HG03159 (cell line): ENCODE data around the gene SETBP1.

Source experiments
- ATAC-seq: cut with Tn5 transposase; IDR thresholded peaks from one replicate; pipeline ENCODE4 v1.9.1; 2021; ENCODE audit warnings: mild to moderate bottlenecking, moderate library complexity; ENCODE audit not compliant: unreplicated experiment

The SETBP1 gene

GRCh38 chr18:44921974-44922373 is 241.3 kb downstream of the SETBP1 start:
- ATAC-seq, result no peak

DNA sequence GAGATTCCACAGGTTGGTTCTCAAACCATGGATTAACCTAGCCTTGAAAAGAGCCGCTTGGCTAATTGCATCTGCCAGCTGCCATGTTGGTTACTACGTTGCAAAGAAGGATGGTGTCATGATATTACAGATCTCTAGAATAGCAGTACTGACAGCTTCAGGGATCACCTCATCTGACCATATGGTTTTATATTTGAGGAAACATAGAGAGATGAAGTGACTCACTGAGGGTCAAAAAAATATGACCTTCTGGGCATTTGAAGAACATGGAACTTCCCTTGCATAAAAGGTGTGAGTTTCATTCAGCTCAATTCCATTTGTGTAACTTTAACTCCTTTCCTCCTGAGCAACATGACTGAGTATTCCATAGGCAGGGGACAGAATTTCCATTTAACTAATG is 242.3 kb downstream of the SETBP1 start:
- ATAC-seq, result no peak

DNA sequence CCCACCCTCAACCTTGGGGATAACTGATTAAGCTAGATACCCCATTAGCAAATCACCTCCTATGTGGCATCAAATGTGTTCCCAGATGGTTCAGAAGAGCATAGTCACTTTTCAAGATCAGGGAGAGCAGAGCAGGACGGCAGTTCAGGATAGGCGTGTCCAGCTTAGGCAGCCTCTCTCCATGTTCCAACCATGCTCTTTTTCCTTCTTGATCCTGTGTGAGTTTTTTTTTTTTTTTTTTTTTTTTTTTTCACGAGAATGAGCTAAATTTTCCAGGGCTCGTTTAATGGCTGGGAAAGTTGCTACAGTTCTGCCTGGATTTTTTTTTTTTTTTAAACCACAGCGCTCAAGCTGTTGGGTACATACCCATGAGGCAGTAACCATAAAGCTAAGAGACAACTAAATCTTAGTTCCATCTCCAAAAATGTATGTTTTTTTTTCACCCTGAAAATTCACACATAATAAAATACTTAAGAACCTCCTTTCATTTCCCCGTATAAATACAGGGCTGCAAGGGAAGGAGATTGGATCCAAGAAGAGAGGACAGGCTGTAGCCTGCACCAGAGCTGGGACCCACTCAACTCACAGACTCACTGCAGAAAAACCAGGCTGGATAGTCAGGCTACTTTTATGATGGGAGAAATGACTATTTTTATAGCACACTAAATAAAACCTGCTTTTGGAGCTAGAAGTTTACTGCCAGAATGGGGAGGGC is 244.3 kb downstream of the SETBP1 start:
- ATAC-seq, result no peak

DNA sequence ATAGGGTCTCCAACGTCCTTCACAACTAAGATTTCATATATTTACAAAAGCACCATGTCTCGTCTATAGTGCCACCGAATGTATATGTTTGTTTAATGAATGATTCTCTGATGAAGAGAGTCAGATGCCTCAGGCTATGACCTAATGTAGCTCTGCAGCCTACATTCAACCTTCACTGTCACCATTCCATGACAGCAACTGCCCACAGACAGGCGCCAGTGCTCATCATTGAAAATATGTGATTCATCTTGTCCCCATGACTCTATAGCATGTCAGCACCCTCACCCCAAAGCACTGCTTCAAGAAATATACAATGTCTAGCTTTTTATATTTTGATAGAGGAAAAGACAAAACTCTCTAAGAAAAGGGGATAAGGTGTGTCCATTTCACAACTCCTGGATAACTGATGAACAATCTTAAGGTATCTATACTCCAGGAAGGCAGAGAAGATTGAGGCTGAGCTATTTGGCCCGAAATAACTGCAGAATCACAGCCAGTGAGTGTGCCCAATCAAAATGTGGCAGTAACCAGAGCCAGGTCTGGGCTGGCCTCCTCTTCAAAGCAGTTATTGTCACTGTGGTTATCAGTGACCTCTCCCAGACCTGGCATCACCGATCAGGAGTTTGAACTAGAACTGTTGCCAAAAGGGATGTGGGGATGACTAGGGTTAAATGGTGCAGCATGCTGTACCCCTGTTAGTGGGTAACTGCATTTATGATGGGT is 246.6 kb downstream of the SETBP1 start:
- no peak for ATAC-seq

- no peak for ATAC-seq
These were observed 254.2 kb downstream of the SETBP1 start for GRCh38 chr18:44934901-44935300.

DNA sequence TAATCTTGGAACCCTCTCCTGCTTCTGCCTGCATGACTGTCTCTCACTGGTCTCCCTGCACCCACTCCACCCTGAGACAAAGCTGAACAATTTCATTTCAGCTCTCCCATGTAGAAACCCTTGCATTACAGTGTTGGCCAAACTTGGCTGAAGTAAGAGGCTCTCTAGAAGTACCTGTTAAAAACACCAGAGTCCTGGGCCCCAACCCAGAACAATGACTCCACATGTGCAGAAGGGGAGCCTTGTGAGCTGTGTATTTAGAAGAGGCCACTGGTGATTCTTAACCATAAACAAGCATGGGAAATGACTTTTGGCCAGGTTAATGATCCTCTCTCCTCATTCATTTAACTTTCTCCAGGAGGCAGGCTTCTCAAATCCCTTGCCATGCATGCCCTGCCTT is 254.8 kb downstream of the SETBP1 start:
- ATAC-seq, result no peak

- ATAC-seq, result no peak
These were observed 255.8 kb downstream of the SETBP1 start for GRCh38 chr18:44936485-44936884.

DNA sequence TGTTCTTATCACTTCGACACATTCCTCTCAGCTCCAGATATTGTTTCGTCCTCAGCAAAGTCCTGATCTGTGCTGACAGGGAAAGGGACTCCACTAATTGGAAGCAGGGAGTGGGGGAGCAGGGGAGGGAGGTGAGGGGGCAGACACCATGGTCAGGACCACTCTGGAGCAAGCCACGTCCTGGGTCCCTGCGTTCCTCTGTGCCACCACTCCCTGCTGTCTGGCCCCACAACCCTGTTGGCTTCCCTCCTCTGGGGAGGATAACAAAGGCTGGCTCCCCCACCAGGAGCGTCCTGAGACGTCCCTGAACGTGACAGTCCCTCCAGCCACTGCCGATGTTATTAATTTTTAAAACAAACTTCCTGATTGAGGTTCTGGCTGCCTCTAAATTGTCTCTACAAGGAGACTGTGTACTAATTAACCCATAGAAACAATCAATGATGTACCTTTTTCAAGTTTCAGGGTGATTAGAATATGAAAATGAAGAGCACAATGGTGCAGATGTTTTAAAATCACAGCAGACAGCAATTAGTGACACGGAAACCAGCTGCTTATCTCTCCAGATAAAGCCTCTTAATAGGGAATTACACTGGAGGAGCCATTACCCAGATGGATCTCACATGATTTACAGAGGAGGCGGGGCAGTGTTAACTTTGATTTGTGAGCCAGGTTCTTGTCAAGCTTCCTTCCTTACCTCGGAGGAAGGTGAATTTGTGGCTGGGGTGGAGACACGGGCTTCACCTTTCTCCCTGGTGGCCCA is 257.5 kb downstream of the SETBP1 start:
- no peak for ATAC-seq

- ATAC-seq, result no peak
These were observed 258.3 kb downstream of the SETBP1 start for GRCh38 chr18:44938720-44939665.

GRCh38 chr18:44941516-44941915 is 260.8 kb downstream of the SETBP1 start:
- ATAC-seq, result no peak

DNA sequence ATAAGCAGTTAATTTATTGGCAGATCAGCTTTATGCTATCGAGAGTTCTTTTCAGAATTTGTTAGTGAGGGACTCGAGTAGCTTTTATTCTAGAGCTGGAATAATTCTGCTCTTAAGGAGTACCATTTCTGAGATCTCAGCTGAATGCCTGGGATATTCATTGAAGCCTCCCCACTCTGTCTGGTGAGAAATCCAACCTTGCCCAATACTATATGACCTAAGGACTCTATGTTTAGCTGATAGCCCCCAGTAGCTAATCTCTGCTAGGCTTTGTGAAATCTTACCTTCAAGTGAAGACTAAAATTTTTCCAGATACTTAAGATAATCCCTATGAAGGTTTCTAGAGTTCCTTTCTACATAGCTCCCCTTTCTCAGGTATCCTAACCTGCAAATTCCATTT is 261.4 kb downstream of the SETBP1 start:
- no peak for ATAC-seq

GRCh38 chr18:44943311-44943881 is 262.7 kb downstream of the SETBP1 start:
- no peak for ATAC-seq

DNA sequence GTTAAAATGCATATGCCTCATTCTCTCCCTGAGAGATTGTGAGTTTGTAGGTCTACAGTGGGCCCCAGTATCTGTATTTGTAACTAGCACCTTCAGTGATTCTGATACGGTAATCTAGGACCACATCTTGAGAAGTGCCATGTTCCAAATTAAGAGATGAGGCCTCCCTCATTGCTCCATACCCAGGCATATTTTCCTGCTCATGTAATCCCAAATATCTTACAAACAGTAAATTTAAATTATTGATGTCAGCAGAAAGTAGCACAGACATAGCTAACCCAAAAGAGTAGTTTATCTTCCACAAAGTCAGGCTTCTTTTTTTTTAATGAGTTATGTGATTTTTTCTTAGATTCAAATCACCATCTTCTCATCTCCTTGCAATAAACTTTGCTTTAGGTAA is 263.8 kb downstream of the SETBP1 start:
- ATAC-seq, result no peak

- no peak for ATAC-seq
These were observed 265.3 kb downstream of the SETBP1 start for GRCh38 chr18:44945888-44946401.

GRCh38 chr18:44946529-44947113 is 265.9 kb downstream of the SETBP1 start:
- no peak for ATAC-seq

DNA sequence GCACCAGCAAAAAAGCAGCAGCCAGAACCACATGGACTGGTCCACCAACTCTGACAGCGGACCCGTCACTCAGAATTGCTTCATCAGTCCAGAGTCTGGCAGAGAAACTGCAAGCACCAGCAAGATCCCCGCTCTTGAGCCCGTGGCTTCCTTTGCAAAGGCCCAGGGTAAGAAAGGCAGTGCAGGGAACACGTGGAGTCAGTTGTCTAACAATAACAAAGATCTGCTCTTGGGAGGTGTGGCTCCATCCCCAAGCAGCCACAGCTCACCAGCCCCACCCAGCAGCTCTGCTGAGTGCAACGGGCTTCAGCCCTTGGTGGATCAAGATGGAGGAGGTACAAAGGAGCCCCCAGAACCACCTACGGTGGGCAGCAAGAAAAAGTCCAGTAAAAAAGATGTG is 269.3 kb downstream of the SETBP1 start:
- no peak for ATAC-seq

DNA sequence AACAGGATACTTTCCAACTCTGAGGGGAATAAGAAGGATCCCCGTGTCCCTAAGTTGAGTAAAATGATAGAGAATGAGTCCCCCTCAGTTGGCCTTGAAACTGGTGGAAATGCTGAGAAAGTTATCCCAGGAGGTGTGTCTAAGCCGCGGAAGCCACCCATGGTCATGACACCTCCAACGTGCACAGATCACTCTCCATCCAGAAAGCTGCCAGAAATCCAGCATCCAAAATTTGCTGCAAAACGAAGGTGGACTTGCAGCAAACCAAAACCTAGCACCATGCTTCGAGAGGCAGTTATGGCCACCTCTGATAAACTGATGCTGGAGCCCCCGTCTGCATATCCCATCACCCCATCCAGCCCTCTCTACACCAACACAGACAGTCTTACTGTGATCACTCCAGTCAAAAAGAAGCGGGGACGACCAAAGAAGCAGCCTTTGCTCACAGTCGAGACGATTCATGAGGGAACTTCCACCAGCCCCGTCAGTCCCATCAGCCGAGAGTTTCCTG is 270.1 kb downstream of the SETBP1 start:
- no peak for ATAC-seq

DNA sequence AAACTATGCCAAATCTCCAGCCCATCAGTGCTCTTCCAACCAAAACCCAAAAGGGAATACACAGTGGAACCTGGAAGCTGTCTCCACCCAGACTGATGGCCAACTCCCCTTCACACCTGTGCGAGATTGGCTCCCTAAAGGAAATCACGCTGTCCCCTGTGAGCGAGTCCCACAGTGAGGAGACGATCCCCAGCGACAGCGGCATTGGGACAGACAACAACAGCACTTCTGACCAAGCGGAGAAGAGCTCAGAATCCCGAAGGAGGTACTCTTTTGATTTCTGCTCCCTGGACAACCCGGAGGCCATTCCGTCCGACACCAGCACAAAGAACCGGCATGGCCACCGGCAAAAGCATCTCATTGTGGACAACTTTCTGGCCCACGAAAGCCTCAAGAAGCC is 271.1 kb downstream of the SETBP1 start:
- ATAC-seq, result no peak

- ATAC-seq, result no peak
These were observed 273.6 kb downstream of the SETBP1 start for GRCh38 chr18:44954257-44954656.

DNA sequence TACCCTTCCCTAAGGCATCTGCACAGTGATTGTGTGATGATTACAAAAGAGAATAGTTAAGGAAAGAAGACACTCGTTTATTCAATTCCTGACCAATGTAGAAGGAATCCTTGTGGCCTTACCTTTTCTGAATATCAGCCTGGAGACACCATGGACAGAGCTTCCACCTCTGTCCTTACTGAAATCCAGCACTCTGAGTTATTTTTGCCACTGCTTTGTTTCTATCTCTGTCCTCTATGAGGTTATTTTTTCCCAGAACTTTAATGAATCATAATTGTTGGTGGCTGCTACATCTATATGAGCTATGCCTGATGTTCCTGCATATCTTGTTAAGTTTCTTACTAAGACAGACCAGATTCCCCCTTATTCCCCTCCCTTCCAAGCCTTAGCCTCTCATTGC is 275.1 kb downstream of the SETBP1 start:
- ATAC-seq, result no peak
